Vagina (tissue), 2 donors: ENCODE data around the gene SLC5A6. TPM values are rescaled to one million over a fixed set of nuclear protein-coding genes. Genes with fewer than 3 reads are reported as not detected.

Source experiments
- DNase-seq, 2 donors: peaks; one replicate each; pipeline ENCODE4 v3.0.0-alpha.2; 2017; ENCODE audit errors: extremely low spot score in 2 of 2
- H3K27ac ChIP-seq: fragments of 200-600 bp; sonication (generic); one replicate; pipeline ENCODE4 v1.5.1; 2019
- H3K27me3 ChIP-seq: fragments of 200-600 bp; sonication (generic); one replicate; pipeline ENCODE4 v1.5.1; 2019
- H3K36me3 ChIP-seq, 2 donors: fragments of 200-600 bp; sonication (generic); one replicate each; pipeline ENCODE4 v1.5.1; 2017 to 2019
- H3K4me1 ChIP-seq: fragments of 200-600 bp; sonication (generic); one replicate; pipeline ENCODE4 v1.5.1; 2019
- H3K4me3 ChIP-seq, 2 donors: fragments of 200-600 bp; sonication (generic); 1 replicate in 1 of 2; 2 replicates in 1 of 2; pipeline ENCODE4 v1.5.1; 2016 to 2019
- H3K9me3 ChIP-seq: fragments of 200-600 bp; sonication (generic); one replicate; pipeline ENCODE4 v1.5.1; 2019
- POLR2A ChIP-seq, 2 donors: fragments of 450-650 bp; IDR thresholded peaks; one replicate each; pipeline ENCODE4 v1.6.1; 2017; ENCODE audit warnings: antibody characterized with exemption in 2 of 2, mild to moderate bottlenecking in 2 of 2, moderate library complexity in 2 of 2
- POLR2AphosphoS5 ChIP-seq, 2 donors: sonication (generic); formaldehyde crosslinking; IDR thresholded peaks; one replicate each; pipeline ENCODE4 v1.9.0; 2017; ENCODE audit warnings: antibody characterized with exemption in 2 of 2, mild to moderate bottlenecking in 2 of 2, low read depth in 1 of 2; ENCODE audit not compliant: insufficient read depth in 1 of 2
- intact Hi-C: fragments of 100-400 bp; cut with DNase I; formaldehyde crosslinking; loops from one replicate; pipeline ENCODE4 v1.15.1; 2023
- total RNA-seq: library from RNA; depleted of rRNA; stranded (reverse); fragments of >200 nt; gene quantifications from one replicate; pipeline ENCODE4 v1.2.3, GENCODE V29; 2016
- TF ChIP-seq, protein P1 (sequence below), 3 experiments: fragments of 450-650 bp in 2 of 3; fragments of 200-600 bp in 1 of 3; sonication (generic) in 1 of 3; IDR thresholded peaks; one replicate each; pipeline ENCODE4 v1.5.1; 2017 to 2019; ENCODE audit warnings: antibody characterized with exemption in 3 of 3, mild to moderate bottlenecking in 2 of 3, moderate library complexity in 2 of 3

SLC5A6 gene
- total RNA-seq, 1 donor from 2014 or later, result 37.3 TPM

DNA sequence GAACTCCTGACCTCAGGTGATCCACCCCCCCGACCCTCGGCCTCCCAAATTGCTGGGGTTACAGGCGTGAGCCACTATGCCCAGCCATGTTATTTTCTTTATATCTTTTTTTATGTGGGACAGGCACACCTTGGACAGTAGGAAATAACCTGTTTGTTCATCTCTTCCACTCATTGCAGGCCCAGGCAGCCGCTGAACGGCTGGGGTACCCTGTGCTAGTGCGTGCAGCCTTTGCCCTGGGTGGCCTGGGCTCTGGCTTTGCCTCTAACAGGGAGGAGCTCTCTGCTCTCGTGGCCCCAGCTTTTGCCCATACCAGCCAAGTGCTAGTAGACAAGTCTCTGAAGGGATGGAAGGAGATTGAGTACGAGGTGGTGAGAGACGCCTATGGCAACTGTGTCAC lies 13.5 kb upstream of the SLC5A6 start:
- TF ChIP-seq POLR2A (IDR thresholded peaks at IDR 0.05), result no peak
- TF ChIP-seq POLR2AphosphoS5 (IDR thresholded peaks at IDR 0.05; ENCODE audit: insufficient read depth in 1 of 2, low read depth in 1 of 2), result no peak
- TF ChIP-seq, protein P1, sequence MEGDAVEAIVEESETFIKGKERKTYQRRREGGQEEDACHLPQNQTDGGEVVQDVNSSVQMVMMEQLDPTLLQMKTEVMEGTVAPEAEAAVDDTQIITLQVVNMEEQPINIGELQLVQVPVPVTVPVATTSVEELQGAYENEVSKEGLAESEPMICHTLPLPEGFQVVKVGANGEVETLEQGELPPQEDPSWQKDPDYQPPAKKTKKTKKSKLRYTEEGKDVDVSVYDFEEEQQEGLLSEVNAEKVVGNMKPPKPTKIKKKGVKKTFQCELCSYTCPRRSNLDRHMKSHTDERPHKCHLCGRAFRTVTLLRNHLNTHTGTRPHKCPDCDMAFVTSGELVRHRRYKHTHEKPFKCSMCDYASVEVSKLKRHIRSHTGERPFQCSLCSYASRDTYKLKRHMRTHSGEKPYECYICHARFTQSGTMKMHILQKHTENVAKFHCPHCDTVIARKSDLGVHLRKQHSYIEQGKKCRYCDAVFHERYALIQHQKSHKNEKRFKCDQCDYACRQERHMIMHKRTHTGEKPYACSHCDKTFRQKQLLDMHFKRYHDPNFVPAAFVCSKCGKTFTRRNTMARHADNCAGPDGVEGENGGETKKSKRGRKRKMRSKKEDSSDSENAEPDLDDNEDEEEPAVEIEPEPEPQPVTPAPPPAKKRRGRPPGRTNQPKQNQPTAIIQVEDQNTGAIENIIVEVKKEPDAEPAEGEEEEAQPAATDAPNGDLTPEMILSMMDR (IDR thresholded peaks at IDR 0.05), result no peak
- no peaks in the 10 kb centered on the region for H3K4me1 ChIP-seq
- no peaks in the 10 kb centered on the region for H3K27me3 ChIP-seq
- intact Hi-C loops, result no loop called here
- no peaks in the 10 kb centered on the region for H3K9me3 ChIP-seq
- H3K36me3 ChIP-seq, result peaks cover 0 to 73% of the 10 kb centered on the region in 2 donors
- DNase-seq, result no peak
- H3K27ac ChIP-seq, result no peak overlapping the region
- no peak overlapping the region for H3K4me3 ChIP-seq

- no peaks in the 10 kb centered on the region for H3K9me3 ChIP-seq
- peaks cover 2% of the 10 kb centered on the region for H3K4me1 ChIP-seq
- intact Hi-C loops, result no loop called here
- H3K27me3 ChIP-seq, result no peaks in the 10 kb centered on the region
- H3K36me3 ChIP-seq, result peaks cover 0 to 57% of the 10 kb centered on the region in 2 donors
- H3K4me3 ChIP-seq, result no peak overlapping the region
- TF ChIP-seq POLR2AphosphoS5 (IDR thresholded peaks at IDR 0.05; ENCODE audit: insufficient read depth in 1 of 2, low read depth in 1 of 2), result no peak
- TF ChIP-seq POLR2A (IDR thresholded peaks at IDR 0.05), result no peak
- TF ChIP-seq, protein P1 (IDR thresholded peaks at IDR 0.05), result no peak
- H3K27ac ChIP-seq, result no peak overlapping the region
- no peak for DNase-seq
Observed at GRCh38 chr2:27223416-27223815, 11.3 kb upstream of the SLC5A6 start.

- no peak for DNase-seq
- H3K36me3 ChIP-seq, result peaks cover 0 to 53% of the 10 kb centered on the region in 2 donors
- no peaks in the 10 kb centered on the region for H3K9me3 ChIP-seq
- H3K27ac ChIP-seq, result no peak overlapping the region
- no peaks in the 10 kb centered on the region for H3K27me3 ChIP-seq
- intact Hi-C loops, result no loop called here
- H3K4me1 ChIP-seq, result peaks cover 12% of the 10 kb centered on the region
- TF ChIP-seq, protein P1 (IDR thresholded peaks at IDR 0.05), result no peak
- no peak for TF ChIP-seq POLR2A (IDR thresholded peaks at IDR 0.05)
- H3K4me3 ChIP-seq, result no peak overlapping the region
Observed at GRCh38 chr2:27222407-27222806, 10.3 kb upstream of the SLC5A6 start.

GRCh38 chr2:27221166-27221565 lies 9.1 kb upstream of the SLC5A6 start:
- H3K36me3 ChIP-seq, result peaks cover 0 to 40% of the 10 kb centered on the region in 2 donors
- H3K4me3 ChIP-seq, result no peak overlapping the region
- H3K27ac ChIP-seq, result no peak overlapping the region
- peaks cover 12% of the 10 kb centered on the region for H3K4me1 ChIP-seq
- no peaks in the 10 kb centered on the region for H3K27me3 ChIP-seq
- intact Hi-C loops, result no loop called here
- TF ChIP-seq, protein P1 (IDR thresholded peaks at IDR 0.05), result no peak
- no peak for TF ChIP-seq POLR2A (IDR thresholded peaks at IDR 0.05)
- no peak for TF ChIP-seq POLR2AphosphoS5 (IDR thresholded peaks at IDR 0.05; ENCODE audit: insufficient read depth in 1 of 2, low read depth in 1 of 2)
- no peak for DNase-seq
- no peaks in the 10 kb centered on the region for H3K9me3 ChIP-seq

- Histone ChIP-seq H3K4me1 (peaks cover 12% of the 10 kb centered on the region), H3K36me3 (peaks cover 0 to 34% of the 10 kb centered on the region in 2 donors)
- intact Hi-C loops, result no loop called here
Observed at GRCh38 chr2:27220091-27220490, 8.0 kb upstream of the SLC5A6 start.

More at GRCh38 chr2:27220091-27220490, 8.0 kb upstream of the SLC5A6 start:
- DNase-seq, result no peak
- no peak for TF ChIP-seq POLR2A (IDR thresholded peaks at IDR 0.05)
- no peak for TF ChIP-seq POLR2AphosphoS5 (IDR thresholded peaks at IDR 0.05; ENCODE audit: insufficient read depth in 1 of 2, low read depth in 1 of 2)
- H3K4me3 ChIP-seq, result no peak overlapping the region
- H3K27me3 ChIP-seq, result no peaks in the 10 kb centered on the region
- H3K9me3 ChIP-seq, result no peaks in the 10 kb centered on the region
- no peak overlapping the region for H3K27ac ChIP-seq
